ENCODE data around the gene SCARF2. TPM values are rescaled to one million over a fixed set of nuclear protein-coding genes. Genes with fewer than 3 reads are reported as not detected.
A peak's percentile ranks its signal among the peaks of the same experiment; 100 is the strongest.

SCARF2 gene
- total and polyA plus RNA-seq, 2 experiments from 2014 or later: 1.8 to 16.6 TPM

DNA sequence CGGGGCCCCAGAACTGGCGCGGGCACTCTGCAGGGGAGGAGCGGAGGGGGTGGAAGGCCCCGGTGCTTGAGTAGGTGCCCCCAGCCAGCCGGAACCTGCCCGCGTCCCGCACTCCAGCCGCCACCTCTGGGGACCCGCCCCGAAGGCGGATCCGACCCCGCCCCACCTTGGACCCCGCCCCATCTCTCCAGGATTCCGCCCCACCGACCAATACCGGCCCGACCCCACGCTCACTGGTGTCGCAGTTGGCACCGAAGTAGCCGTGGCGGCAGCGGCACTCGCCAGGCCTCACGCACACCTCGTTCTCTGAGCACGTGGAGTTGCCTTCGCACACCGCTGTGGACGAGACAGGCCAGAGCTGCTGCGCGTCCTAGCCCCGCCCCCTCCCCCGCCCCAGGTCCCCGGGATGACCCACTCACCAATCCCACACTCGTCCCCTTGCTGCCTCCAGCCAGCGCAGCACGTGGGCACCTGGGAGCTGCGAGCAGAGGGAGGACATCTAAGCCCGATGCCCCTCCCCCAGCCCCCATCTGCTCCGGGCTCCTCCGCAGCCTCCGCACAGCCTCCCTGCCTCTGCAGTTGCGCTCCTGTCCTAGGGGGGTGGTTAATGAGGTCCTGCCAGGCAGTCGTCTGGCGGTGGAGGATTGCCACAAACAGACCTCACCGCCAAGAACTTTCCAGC lies 6.0 kb downstream of the SCARF2 start:
- H3K4me1 Mint-ChIP-seq: peaks cover 4% of the 10 kb centered on the region
- TF ChIP-seq, protein P1, sequence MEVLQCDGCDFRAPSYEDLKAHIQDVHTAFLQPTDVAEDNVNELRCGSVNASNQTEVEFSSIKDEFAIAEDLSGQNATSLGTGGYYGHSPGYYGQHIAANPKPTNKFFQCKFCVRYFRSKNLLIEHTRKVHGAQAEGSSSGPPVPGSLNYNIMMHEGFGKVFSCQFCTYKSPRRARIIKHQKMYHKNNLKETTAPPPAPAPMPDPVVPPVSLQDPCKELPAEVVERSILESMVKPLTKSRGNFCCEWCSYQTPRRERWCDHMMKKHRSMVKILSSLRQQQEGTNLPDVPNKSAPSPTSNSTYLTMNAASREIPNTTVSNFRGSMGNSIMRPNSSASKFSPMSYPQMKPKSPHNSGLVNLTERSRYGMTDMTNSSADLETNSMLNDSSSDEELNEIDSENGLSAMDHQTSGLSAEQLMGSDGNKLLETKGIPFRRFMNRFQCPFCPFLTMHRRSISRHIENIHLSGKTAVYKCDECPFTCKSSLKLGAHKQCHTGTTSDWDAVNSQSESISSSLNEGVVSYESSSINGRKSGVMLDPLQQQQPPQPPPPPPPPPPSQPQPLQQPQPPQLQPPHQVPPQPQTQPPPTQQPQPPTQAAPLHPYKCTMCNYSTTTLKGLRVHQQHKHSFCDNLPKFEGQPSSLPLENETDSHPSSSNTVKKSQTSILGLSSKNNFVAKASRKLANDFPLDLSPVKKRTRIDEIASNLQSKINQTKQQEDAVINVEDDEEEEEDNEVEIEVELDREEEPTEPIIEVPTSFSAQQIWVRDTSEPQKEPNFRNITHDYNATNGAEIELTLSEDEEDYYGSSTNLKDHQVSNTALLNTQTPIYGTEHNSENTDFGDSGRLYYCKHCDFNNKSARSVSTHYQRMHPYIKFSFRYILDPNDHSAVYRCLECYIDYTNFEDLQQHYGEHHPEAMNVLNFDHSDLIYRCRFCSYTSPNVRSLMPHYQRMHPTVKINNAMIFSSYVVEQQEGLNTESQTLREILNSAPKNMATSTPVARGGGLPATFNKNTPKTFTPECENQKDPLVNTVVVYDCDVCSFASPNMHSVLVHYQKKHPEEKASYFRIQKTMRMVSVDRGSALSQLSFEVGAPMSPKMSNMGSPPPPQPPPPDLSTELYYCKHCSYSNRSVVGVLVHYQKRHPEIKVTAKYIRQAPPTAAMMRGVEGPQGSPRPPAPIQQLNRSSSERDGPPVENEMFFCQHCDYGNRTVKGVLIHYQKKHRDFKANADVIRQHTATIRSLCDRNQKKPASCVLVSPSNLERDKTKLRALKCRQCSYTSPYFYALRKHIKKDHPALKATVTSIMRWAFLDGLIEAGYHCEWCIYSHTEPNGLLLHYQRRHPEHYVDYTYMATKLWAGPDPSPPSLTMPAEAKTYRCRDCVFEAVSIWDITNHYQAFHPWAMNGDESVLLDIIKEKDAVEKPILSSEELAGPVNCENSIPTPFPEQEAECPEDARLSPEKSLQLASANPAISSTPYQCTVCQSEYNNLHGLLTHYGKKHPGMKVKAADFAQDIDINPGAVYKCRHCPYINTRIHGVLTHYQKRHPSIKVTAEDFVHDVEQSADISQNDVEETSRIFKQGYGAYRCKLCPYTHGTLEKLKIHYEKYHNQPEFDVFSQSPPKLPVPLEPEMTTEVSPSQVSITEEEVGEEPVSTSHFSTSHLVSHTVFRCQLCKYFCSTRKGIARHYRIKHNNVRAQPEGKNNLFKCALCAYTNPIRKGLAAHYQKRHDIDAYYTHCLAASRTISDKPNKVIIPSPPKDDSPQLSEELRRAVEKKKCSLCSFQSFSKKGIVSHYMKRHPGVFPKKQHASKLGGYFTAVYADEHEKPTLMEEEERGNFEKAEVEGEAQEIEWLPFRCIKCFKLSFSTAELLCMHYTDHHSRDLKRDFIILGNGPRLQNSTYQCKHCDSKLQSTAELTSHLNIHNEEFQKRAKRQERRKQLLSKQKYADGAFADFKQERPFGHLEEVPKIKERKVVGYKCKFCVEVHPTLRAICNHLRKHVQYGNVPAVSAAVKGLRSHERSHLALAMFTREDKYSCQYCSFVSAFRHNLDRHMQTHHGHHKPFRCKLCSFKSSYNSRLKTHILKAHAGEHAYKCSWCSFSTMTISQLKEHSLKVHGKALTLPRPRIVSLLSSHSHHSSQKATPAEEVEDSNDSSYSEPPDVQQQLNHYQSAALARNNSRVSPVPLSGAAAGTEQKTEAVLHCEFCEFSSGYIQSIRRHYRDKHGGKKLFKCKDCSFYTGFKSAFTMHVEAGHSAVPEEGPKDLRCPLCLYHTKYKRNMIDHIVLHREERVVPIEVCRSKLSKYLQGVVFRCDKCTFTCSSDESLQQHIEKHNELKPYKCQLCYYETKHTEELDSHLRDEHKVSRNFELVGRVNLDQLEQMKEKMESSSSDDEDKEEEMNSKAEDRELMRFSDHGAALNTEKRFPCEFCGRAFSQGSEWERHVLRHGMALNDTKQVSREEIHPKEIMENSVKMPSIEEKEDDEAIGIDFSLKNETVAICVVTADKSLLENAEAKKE (CRISPR knock-in tag; IDR thresholded peaks at IDR 0.05): no peak
- TF ChIP-seq JUNB (IDR thresholded peaks at IDR 0.05; ENCODE audit: unreplicated experiment): no peak
- TF ChIP-seq, protein P2, sequence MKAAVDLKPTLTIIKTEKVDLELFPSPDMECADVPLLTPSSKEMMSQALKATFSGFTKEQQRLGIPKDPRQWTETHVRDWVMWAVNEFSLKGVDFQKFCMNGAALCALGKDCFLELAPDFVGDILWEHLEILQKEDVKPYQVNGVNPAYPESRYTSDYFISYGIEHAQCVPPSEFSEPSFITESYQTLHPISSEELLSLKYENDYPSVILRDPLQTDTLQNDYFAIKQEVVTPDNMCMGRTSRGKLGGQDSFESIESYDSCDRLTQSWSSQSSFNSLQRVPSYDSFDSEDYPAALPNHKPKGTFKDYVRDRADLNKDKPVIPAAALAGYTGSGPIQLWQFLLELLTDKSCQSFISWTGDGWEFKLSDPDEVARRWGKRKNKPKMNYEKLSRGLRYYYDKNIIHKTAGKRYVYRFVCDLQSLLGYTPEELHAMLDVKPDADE (IDR thresholded peaks at IDR 0.05): no peak
- peaks cover 90% of the 10 kb centered on the region for H3K27me3 Mint-ChIP-seq (ENCODE audit: insufficient read depth, low read depth, poor library complexity)
- peak; percentile 43 for DNase-seq (ENCODE audit: low spot score)
- no peak overlapping the region for H3K27ac Mint-ChIP-seq
- no peaks in the 10 kb centered on the region; the same call in none of the 3 replicates for H3K9me3 Mint-ChIP-seq
- peaks cover 4% of the 10 kb centered on the region; the same call in 1 of the 2 replicates for H3K4me1 ChIP-seq (ENCODE audit: insufficient read depth)
- H3F3A ChIP-seq (replicated peaks; ENCODE audit: low read depth): 0 out of 2 replicates have a peak, but pooled peaks cover 10% of the 10 kb centered on the region
- H3K36me3 ChIP-seq (ENCODE audit: insufficient read depth): no peaks in the 10 kb centered on the region
- ATAC-seq: peak; percentile 30
- peak overlapping the region; percentile 48; the same call in 1 of the 2 replicates for H3K4me3 ChIP-seq
- peaks cover 98% of the 10 kb centered on the region for H3K27me3 ChIP-seq (ENCODE audit: insufficient read depth)
- no peak overlapping the region for H2AFZ ChIP-seq
- H3K27ac ChIP-seq (ENCODE audit: low read depth): no peak overlapping the region
- peaks cover 7% of the 10 kb centered on the region; the same call in 2 of the 3 replicates for H3K36me3 Mint-ChIP-seq (ENCODE audit: low read depth)
- peaks cover 9% of the 10 kb centered on the region for H3K79me2 ChIP-seq (replicated peaks; ENCODE audit: insufficient read depth)
- H3K4me2 ChIP-seq: peak overlapping the region; percentile 74; the same call in 1 of the 2 replicates
- peak overlapping the region; percentile 65 for H3K4me3 Mint-ChIP-seq
- no peaks in the 10 kb centered on the region for H3K9me2 ChIP-seq (ENCODE audit: insufficient read depth)
- peaks cover 11% of the 10 kb centered on the region; the same call in 1 of the 2 replicates for H4K20me1 ChIP-seq (replicated peaks; ENCODE audit: insufficient read depth)

Data from GM23338 (cell line).